ENCODE measurements around the gene BCAS4.

BCAS4 gene

GRCh38 chr20:50821257-50821921 lies 26.5 kb downstream of the BCAS4 start:
- peaks cover 0 to 11% of the 10 kb centered on the region in 2 experiments; a peak in 1 of 3 replicates for H3K36me3 ChIP-seq (ENCODE audit: control insufficient read depth in 2 of 2, insufficient read depth in 1 of 2, low read length in 2 of 2)
- H3K27ac ChIP-seq (ENCODE audit: extremely low read depth, low read depth, low read length) = no peak overlapping the region
- H3K9me3 ChIP-seq (ENCODE audit: control insufficient read depth, insufficient read depth, low read depth, low read length) = no peaks in the 10 kb centered on the region
- ChIA-PET CTCF (interaction anchor here (1.4 to 1.6 kb wide), 2 partner anchors 27 to 108 kb away, joined by 3 to 5 read pairs; no protein-coding TSS in a partner anchor), POLR2A (no interaction called here)
- TF ChIP-seq ZNF133 (tag by site-specific recombination; IDR thresholded peaks at IDR 0.05) (no peak), ZFP3 (tag by site-specific recombination; IDR thresholded peaks at IDR 0.05; ENCODE audit: low read depth) (no peak), ZNF548 (tag by site-specific recombination; IDR thresholded peaks at IDR 0.05) (no peak), ZNF214 (tag by site-specific recombination; IDR thresholded peaks at IDR 0.05; ENCODE audit: borderline replicate concordance) (no peak), ZNF600 (tag by site-specific recombination; IDR thresholded peaks at IDR 0.05) (no peak), YY2 (tag by site-specific recombination; IDR thresholded peaks at IDR 0.05) (no peak)
- no peak overlapping the region for H3K4me3 ChIP-seq (ENCODE audit: low read depth, low read length)
- no peaks in the 10 kb centered on the region for H3K4me1 ChIP-seq (ENCODE audit: control insufficient read depth, insufficient read depth, low read length)

GRCh38 chr20:50821994-50822393 lies 27.1 kb downstream of the BCAS4 start:
- Histone ChIP-seq H3K4me3 (ENCODE audit: low read depth, low read length) (no peak overlapping the region), H3K9me3 (ENCODE audit: control insufficient read depth, insufficient read depth, low read depth, low read length) (no peaks in the 10 kb centered on the region), H3K4me1 (ENCODE audit: control insufficient read depth, insufficient read depth, low read length) (no peaks in the 10 kb centered on the region), H3K27ac (ENCODE audit: extremely low read depth, low read depth, low read length) (no peak overlapping the region), H3K36me3 (ENCODE audit: control insufficient read depth in 2 of 2, insufficient read depth in 1 of 2, low read length in 2 of 2) (peaks cover 0 to 11% of the 10 kb centered on the region in 2 experiments; a peak in 1 of 3 replicates)
- CTCF ChIA-PET = interaction anchor here (1.6 kb wide), 1 partner anchor 28 kb away, joined by 5 read pairs; no protein-coding TSS in a partner anchor
- POLR2A ChIA-PET = no interaction called here
- TF ChIP-seq ZNF623 (tag by site-specific recombination; IDR thresholded peaks at IDR 0.05) (no peak), ZBTB10 (tag by site-specific recombination; IDR thresholded peaks at IDR 0.05) (no peak), SP2 (tag by site-specific recombination; IDR thresholded peaks at IDR 0.05) (no peak), ZFP69B (tag by site-specific recombination; IDR thresholded peaks at IDR 0.05) (no peak), ZNF280D (tag by site-specific recombination; IDR thresholded peaks at IDR 0.05) (no peak)

- no peak overlapping the region for H3K4me3 ChIP-seq (ENCODE audit: low read depth, low read length)
- H3K27ac ChIP-seq (ENCODE audit: extremely low read depth, low read depth, low read length) = no peak overlapping the region
- TF ChIP-seq ZBTB1 (tag by site-specific recombination; IDR thresholded peaks at IDR 0.05) = no peak
- no peak for TF ChIP-seq ZBTB17 (tag by site-specific recombination; IDR thresholded peaks at IDR 0.05)
- TF ChIP-seq MYNN (tag by site-specific recombination; IDR thresholded peaks at IDR 0.05; ENCODE audit: borderline replicate concordance) = no peak
- TF ChIP-seq ZNF146 (tag by site-specific recombination; IDR thresholded peaks at IDR 0.05) = peak; percentile 98
- peaks cover 0 to 11% of the 10 kb centered on the region in 2 experiments; a peak in 1 of 3 replicates for H3K36me3 ChIP-seq (ENCODE audit: control insufficient read depth in 2 of 2, insufficient read depth in 1 of 2, low read length in 2 of 2)
- ChIA-PET CTCF (interaction anchor here (0.6 kb wide), 1 partner anchor 655 kb away, joined by 3 read pairs; no protein-coding TSS in a partner anchor), POLR2A (no interaction called here)
- H3K9me3 ChIP-seq (ENCODE audit: control insufficient read depth, insufficient read depth, low read depth, low read length) = no peaks in the 10 kb centered on the region
- no peaks in the 10 kb centered on the region for H3K4me1 ChIP-seq (ENCODE audit: control insufficient read depth, insufficient read depth, low read length)
Measured at GRCh38 chr20:50823319-50823718, 28.5 kb downstream of the BCAS4 start.
